NCI-H1436 treated with DMSO at 0.1 percent for 48 hours (cell line): ENCODE data around the gene MAP2.
"Not testable (repeated sequence)": the region's sequence is repeated elsewhere in the genome, so short reads cannot be mapped to it uniquely, and the experiment has no call there.

Source experiments
- DNase-seq: peaks from one replicate; lab custom pipeline; 2025; lab: John Stamatoyannopoulos, UW

Gene MAP2

DNA sequence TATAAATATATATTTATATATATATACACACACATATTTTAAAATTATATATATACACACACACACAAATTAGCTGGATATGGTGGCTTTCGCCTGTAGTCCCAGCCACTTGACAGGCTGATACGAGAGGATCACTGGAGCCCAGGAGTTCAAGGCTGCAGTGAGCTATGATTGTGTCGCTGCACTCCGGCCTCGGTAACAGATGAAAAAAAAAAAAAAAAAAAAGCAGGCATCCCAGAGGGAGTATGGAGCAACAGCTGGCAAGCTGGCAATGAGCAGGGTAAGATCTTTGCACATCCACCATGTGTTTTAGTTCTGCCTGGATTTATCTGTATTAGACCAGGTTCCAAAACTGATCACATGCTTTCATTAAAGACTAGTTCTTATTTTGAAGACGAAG, 170.1 kb downstream of the MAP2 start:
- no peak for DNase-seq

DNA sequence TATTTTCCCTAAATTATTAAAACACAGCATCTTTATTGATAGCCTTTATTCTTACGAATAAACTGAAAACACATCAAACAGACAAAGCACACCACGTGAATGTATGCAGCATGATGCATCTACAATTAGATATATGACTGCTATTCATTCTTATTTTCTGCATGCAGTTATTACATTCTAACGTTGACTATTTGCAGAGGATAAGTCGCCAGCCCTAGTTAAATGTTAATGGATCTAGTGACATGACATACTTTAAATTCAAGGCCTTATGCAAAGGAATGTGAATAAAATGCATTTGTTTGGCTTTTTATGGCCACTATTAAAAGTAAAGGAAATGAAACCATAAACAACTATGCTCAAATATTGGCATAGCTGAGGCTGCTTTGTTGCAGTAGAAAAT, 172.4 kb downstream of the MAP2 start:
- no peak for DNase-seq

DNA sequence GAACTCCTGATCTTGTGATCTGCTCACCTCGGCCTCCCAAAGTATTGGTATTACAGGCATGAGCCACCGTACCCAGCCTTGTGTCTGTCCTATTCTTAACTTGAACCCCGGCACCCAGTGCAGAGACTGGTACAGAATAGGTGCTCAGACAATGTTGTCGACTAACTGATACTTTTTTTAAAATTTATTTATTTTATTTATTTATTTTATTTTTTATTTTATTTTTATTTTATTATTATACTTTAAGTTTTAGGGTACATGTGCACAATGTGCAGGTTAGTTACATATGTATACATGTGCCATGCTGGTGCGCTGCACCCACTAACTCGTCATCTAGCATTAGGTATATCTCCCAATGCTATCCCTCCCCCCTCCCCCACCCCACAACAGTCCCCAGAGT, 174.4 kb downstream of the MAP2 start:
- DNase-seq = not testable (repeated sequence)

DNA sequence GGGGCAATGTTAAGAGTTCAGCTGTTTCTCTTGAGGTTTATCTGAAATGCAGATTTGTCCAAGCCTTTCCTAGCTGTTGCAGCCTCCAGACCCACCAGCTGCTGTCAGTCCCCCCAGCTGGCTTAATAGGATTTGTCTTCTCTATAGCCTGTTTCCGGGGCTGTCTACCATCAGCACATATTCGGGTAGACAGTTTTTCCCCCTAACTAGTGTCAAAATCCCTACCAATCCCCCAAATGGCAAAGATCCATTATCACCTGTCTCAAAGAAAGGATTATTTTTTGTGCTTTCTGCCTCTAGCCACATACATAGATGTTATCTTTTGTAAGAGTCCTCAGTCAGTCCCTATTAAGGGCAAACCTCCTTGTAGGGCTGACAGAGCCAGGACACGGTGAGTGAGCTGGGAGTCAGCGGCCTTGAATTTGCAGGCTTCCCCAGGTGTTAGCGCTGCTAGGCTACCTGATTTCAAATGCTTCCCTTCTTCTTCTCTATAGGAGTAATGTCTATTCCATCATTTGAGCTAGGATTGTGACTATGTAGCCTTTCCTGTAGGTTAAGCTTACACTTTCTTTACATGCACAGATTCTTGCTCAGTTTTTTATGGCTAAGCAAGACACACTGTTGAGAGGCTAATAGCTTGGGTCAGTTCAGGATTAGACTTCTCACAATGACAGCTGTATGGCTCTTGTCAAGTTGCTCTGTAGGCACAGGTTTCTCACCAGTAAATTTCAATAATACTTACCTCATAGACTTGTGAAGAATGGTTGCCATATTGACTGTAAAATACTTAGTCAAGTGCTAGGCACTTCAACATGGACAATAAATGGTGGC, 176.7 kb downstream of the MAP2 start:
- DNase-seq = no peak

DNA sequence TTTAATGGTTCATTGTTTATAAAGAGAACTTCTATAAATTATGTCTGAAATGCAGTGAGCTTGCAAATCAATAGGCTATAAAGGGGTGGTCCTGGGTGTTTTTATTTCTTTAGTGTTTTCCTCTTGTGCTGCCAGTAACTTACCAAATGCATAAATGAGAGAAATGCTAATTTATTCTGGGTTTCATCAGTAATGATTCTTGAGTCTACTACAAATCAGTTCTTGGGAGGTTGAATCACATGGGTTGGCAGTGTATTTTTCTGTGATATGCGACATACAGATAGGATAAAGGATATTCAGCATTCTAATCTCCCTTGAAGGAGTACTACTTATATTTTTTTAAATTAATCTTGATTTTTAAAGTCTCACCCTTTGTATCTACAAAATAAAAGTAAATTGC, 177.7 kb downstream of the MAP2 start:
- no peak for DNase-seq

DNA sequence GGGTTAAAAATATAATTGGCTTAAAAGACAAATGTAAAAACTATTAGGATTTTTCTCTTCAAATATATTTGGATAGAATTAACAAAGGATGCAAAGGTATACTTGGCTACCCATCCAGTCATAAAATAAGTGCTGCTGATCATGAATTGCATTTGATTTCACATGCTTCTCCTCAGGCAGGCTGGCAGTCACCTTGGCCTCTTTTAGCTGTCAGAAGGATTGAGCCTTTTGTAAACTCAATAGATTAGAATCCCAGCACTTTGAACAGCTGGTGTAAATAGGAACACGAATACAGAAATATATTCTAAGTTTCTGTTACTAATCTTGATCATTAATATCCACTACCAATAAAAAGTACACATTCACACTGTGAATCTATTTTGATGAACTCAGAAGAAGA, 178.4 kb downstream of the MAP2 start:
- DNase-seq = no peak

DNA sequence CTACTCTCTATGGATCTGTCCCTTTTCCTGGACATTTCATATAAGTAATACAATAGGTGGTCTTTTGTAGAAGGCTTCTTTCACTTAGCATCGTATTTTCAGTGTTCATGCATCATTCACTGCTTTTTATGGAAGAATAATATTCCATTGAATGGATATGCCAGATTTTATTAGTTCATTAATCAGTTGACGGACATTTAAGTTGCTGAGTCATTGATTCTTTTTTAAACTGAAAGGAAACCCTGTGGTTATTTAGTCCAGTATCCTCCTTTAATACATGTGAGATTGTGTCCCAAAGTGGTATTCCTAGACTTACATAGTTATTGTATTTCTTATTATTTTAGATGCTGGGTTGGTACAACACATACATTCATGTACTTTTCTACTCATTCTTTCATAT, 185.7 kb downstream of the MAP2 start:
- no peak for DNase-seq

DNA sequence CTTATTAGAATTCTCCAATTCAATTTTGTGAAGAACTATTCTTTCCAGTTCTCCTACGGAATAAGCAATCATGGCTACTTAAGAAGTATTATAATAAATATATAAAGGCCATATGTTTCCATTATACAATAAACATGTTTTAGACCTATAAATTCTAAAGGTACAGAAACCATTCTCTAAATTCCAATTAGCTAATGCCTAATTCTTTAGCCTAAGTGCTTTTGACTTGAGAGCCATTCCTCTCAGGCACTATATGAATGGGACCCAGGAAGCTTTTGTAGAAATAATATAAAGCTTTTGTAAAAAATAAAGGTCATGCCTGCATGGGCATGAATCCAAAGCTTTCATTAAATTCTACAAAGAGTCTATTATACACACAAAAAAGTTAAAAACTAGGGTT, 186.8 kb downstream of the MAP2 start:
- DNase-seq = no peak

DNA sequence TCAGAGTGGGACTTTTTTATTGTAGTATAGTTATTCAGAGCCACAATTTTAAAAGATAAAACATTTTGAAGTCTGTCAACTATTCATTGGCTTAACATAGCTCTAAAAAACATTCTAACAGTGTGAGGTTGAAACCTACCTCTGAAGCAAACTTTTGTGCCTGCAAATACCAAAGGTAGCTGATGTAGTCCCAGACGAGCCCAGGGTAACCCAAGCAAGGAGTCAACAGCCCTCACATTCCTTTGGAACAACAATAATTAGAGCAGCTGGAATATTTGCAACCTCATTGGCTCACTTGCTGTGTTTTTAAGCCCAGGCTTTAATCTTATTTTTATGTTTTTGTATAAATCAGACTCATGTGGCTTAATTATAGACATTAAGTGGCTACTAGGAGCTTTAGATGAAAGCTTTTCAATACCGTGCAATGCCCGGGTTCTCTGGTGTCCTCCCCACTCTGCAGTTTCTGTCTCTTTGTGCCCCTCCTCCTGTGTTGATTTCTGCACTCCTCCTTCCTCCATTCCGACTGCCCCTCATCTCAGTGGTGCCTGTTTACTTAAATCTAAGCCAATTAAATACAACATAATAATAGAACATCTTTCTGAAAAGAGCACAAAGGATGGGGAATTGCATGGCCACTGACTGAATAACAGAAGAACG, 189.9 kb downstream of the MAP2 start:
- no peak for DNase-seq

DNA sequence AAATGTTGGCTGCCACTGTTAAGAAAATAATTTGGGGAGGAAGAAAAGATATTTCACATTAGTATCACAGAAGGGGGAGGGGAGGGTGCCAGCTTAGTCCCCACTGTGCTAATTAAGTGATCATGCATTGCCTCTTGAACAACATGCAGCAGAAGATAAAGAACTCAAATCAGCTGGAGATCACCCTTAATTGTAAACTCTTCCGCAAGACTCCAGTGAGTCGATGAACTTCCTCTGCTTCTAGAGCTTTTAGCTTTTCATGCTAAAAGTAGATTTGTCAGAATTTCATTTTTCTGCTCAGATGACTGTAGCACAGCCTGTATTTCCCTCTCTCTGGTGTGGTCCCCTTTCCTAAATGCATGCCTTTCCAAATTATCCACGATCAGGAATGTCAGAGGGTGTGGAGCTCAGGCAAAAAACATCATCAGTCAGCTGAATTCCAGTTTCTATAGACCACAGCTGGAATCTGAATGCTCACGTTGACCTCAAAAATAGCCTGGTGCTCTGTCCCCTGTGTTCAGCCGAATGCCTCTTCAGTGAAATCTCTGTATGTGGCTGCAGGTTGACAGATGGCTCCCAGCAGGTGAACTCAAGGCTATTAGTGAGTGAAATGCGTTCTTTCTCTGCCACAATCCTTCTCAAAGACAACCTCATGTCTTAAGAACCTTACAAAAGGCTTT, 191.0 kb downstream of the MAP2 start:
- no peak for DNase-seq

DNA sequence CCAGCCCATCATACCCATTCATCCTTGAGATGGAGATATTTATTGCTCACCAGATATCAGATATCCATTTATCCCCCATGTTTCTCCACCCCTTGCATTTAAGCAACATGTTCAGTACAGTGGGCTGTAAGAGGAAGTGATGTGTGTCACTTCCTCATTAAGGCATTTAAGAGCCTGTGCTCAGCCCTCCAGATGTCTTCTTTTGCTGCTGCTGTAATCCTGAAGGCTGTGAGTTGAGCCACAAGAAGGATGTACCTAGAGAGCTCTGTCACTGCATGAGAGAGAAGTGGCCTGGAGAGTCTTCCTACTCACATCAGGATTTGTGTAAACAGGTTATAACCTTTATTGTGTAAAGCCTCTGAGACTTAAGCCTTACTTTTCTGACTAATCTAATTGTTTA, 195.9 kb downstream of the MAP2 start:
- no peak for DNase-seq

DNA sequence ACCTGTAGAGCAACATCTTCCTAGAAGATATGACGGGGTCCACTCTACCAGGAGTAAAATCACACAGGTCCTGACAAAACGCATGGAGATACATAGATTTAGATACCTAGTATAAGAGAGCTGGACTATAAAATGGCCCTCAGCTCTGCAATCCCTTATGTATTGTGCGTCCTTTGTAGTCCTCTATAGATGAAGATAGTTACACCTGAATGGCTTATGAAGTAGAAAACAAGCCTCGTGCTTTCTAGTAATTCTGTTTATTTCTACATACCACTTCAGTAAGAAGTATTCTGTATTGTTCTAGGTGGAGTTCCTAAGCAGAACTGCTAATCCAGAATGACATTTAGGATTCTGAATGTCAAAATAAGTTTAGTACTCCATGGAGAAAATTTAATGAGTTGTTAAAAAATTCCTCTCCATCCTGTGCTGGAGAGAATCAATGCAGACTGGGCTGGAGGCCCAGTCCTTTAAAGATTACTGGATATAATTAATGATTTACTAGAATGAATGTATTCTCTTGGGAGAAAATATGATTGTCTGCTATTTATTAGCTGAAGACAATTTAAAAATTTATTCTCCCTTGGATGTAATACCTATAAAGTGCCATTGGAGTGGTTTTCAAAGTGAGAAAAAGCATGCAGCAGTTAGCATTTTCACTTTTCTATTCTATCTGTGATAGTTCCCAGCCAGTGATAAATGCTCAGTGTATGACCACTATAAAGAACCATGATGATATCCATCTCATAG, 200.5 kb downstream of the MAP2 start:
- no peak for DNase-seq

DNA sequence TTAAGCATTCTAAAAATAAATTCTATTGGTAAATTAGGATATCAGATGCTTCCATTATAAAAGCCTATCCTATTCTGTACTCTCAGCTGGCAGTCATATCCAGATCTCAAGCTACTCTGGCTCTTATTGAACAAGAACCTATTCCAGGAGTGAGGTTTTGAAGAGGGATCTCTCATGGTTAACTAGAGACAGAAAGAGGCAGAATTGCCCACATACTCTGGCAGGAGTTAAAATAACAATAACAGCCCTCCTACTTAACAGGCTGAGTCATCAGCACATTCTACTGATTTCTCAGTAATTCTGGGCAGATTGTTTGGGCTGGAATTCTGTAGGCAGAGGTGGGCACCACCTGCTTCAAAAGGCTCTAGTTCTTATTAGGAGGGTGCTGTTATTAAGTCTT, 205.8 kb downstream of the MAP2 start:
- DNase-seq = no peak

DNA sequence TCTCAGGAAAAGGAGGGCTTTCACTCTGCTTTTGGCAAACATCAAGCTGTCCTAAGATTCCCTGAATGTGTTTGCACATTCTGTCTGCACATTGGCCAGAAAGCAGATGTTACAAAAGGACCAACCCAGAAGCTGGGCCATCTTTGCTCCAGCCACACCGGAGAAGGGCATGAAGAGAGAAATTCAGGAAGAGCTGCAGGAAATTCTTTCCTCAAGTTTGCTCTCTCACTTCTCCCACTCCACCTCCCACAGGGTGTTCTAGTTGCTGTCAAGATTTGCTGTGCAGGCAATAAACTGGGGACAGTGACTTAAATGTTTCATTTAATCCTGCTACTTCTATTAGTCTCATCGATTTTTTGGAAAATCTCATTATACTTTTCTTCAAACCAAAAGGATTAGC, 210.1 kb downstream of the MAP2 start:
- no peak for DNase-seq

DNA sequence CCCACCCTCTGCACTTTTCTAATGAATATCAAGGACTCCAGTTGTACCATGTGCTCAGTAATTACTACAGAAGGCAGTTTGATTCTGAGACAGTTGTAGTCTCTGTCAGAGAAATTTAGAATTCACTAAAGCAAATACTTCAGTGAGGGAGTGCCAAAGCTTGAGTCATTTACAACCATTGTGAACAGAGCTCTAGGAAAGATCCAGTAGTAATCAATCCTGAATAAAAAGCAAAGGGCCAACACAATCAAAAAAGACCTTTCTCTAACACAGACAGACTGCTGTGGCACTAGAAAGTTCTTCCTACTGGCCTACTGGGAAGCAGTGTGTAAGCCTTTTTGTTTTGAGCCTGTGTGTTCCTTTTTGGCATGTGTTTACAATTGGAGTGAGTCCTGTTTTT, 212.2 kb downstream of the MAP2 start:
- DNase-seq = peak; percentile 11

DNA sequence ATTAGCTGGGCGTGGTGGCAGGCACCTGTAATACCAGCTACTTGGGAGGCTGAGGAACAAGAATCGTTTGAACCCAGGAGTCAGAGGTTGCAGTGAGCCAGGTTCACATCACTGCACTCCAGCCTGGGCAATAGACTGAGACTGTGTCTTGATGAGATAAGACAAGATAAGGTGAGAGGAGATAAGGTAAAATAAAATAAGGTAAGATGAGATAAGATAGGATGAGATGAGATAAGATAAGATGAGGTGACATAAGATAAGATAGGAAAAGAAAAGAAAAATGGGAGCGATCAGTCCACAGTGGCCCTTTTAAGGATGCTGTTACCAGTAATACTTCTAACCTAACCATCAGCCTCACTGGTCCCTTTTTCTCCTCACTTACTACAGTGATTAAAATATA, 213.4 kb downstream of the MAP2 start:
- DNase-seq = no peak

DNA sequence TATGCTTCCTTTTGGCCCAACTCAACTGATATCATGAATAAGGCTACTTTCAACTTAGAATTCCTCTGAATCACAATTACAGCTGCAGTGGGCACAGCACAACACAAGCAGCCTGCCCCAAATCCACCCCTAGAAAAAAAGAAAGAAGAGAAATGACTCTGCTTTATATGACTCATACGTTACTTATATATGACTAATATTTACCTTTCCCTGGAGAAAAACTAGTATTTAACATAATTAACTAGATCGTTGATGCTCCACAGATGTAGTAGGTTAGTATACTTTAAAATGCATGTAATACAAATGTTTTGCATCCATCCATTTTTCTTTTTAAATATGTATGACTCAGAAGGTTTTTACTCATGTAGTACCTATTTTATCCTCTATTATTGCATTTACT, 214.5 kb downstream of the MAP2 start:
- DNase-seq = no peak

DNA sequence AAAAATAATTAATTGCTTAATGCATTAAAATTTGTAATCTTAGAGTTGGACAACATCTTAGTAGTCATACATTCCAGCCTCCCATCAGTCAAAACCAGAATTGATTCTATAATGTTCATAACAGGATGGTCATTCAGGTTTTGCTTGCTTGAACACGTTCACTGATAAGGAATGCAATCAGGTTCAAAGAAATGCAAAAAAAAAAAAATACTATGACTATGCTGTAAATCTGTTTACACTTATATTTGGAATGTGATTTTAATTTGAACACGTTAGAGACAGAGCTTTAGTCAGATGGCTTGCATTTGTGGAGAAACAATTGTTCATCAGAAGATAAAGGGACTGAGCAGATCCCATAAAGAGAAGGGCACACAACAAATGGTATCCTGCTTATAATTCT, 216.5 kb downstream of the MAP2 start:
- no peak for DNase-seq

DNA sequence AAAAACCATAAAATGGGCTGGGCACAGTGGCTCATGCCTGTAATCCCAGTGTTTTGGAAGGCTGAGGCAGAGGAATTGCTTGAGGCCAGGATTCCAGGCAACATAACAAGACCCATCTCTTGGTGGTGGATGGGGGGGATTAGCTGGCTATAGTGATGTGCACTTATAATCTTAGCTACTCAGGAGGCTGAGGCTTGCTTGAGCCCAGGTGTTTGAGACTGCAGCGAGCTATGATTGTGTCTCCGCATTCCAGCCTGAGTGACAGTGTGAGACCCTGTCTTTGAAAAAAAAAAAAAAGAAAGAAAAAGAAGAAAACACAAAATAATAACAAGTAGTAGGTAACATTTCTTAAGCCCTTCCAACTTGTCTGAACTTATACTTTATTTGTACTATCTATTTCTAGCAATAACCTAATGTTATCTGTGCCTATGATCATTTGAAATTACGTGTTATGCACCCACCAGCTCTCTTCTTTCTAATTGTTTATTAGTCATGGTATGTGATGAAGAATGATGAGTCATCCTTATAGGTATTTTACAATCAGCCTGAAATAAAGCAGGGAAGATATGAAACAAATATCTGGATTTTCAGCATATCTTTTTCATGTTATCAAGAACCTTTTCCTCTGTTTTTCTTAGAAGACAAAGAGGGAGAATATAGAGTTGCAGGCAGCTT, 218.4 kb downstream of the MAP2 start:
- no peak for DNase-seq

DNA sequence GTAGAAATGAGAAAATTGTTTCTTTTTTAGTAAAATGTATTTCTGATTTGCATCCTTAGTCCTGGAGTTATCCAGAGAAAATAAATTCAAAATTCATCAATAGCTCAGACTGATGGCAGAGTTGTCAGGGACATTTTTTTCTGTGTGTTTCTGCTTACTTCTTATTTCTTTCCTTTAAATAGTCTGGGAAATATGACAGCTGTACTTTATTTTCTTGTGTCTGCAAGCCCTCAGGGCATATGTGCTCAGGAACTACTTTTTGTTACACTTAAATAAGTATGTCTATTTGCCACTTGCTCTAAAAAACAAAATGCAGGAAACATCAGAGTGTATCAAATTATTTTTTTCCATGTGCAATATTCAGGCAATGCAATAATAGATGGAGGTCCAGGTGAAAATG, 221.0 kb downstream of the MAP2 start:
- DNase-seq = no peak

DNA sequence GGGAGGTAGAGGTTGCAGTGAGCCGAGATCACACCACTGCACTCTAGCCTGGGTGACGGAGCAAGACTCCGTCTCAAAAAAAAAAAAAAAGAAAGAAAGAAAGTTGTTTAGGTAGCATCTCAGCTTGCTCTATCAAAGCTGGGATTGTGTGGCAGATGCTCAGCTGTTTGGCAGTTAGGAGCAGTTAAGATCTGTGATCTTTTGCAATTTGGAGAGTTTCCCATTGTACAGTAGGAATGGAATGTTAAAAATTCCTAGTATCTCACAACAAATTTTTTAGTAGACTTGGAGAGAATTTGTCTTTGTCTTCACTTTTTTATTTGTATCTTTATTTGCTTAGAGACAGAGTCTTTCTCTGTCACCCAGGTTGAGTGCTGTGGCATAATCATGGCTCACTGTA, 224.9 kb downstream of the MAP2 start:
- no peak for DNase-seq

DNA sequence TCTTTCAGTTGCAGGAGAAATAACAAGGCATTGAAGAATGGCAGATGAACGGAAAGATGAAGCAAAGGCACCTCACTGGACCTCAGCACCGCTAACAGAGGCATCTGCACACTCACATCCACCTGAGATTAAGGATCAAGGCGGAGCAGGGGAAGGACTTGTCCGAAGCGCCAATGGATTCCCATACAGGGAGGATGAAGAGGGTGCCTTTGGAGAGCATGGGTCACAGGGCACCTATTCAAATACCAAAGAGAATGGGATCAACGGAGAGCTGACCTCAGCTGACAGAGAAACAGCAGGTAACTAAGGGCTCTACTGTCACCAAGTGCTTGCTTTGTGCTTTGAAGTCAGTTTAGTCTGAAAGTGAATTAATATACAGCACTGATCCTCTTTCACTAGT, 229.3 kb downstream of the MAP2 start:
- no peak for DNase-seq
